HG03520 (cell line): ENCODE measurements around the gene TNNI2.

Experiments used
- ATAC-seq: cut with Tn5 transposase; IDR thresholded peaks from one replicate; pipeline ENCODE4 v1.9.1; 2021; ENCODE audit warnings: mild to moderate bottlenecking, moderate library complexity; ENCODE audit not compliant: unreplicated experiment

Gene TNNI2

GRCh38 chr11:1820463-1821325, 18.1 kb upstream of the TNNI2 start:
- ATAC-seq, result no peak

- no peak for ATAC-seq
These were observed 17.2 kb upstream of the TNNI2 start for GRCh38 chr11:1821562-1821961.

- ATAC-seq, result no peak
These were observed 16.0 kb upstream of the TNNI2 start for GRCh38 chr11:1822648-1823375.

- ATAC-seq, result no peak
These were observed 15.2 kb upstream of the TNNI2 start for GRCh38 chr11:1823376-1824220.

- no peak for ATAC-seq
These were observed 14.4 kb upstream of the TNNI2 start for GRCh38 chr11:1824221-1825038.

GRCh38 chr11:1825039-1825740, 13.6 kb upstream of the TNNI2 start:
- ATAC-seq, result no peak

- ATAC-seq, result no peak
These were observed 12.9 kb upstream of the TNNI2 start for GRCh38 chr11:1825785-1826451.

GRCh38 chr11:1826552-1827094, 12.2 kb upstream of the TNNI2 start:
- ATAC-seq, result no peak

GRCh38 chr11:1827095-1827813, 11.5 kb upstream of the TNNI2 start:
- no peak for ATAC-seq

- no peak for ATAC-seq
These were observed 10.8 kb upstream of the TNNI2 start for GRCh38 chr11:1827931-1828330.

GRCh38 chr11:1828542-1828941, 10.2 kb upstream of the TNNI2 start:
- ATAC-seq, result no peak

- ATAC-seq, result no peak
These were observed 9.6 kb upstream of the TNNI2 start for GRCh38 chr11:1829039-1829820.

- no peak for ATAC-seq
These were observed 8.8 kb upstream of the TNNI2 start for GRCh38 chr11:1830004-1830321.

- ATAC-seq, result no peak
These were observed 8.2 kb upstream of the TNNI2 start for GRCh38 chr11:1830322-1831223.

- no peak for ATAC-seq
These were observed 7.2 kb upstream of the TNNI2 start for GRCh38 chr11:1831338-1832210.
